ENCODE results near the gene AMMECR1L.
"Not testable (repeated sequence)": the region's sequence is repeated elsewhere in the genome, so short reads cannot be mapped to it uniquely, and the experiment has no call there.

Gene AMMECR1L

GRCh38 chr2:127886593-127886935, 808 bp upstream of the AMMECR1L start:
- DNase-seq, result not testable (repeated sequence)

- not testable (repeated sequence) for DNase-seq
Observed at GRCh38 chr2:127884861-127885740, 655 bp downstream of the AMMECR1L start.

DNA sequence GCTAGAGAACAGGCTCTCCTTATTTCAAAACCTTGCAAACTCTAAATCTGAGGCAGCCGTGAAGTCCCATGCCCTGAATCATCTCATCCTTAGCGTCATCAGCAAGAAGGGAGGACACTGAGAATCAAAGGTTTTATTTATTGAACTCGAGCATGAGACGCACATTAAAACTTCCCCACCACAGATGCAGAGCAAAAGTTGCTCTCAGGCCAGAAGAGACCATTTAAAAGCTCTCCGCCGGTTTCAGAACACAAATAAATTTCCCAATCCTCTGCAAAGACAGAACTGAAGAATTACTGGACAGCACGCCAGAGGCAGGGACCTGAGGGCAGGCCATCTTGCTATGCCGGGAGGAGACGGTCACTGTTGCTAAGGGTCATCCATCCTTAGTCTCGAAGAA, 1.3 kb downstream of the AMMECR1L start:
- DNase-seq, result no peak

DNA sequence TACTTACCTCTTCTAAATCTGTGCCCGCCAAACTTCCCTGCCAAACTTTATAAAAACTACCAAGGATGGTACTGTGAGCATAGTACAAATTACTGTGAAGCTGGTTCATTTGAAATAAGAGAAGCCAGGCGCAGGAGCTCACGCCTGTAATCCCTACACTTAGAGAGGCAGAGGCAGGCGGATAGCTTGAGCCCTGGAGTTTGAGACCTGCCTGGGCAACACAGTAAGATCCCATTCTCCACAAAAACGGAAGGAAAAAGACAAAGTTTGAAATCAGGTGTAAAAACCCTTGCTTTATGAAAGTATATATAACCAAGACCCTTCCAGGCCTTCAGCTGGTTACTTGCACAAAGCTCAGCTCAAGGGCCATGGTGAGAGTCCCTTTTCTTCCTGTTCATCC, 5.9 kb downstream of the AMMECR1L start:
- DNase-seq, result no peak

GRCh38 chr2:127877626-127878025, 8.1 kb downstream of the AMMECR1L start:
- DNase-seq, result no peak

DNA sequence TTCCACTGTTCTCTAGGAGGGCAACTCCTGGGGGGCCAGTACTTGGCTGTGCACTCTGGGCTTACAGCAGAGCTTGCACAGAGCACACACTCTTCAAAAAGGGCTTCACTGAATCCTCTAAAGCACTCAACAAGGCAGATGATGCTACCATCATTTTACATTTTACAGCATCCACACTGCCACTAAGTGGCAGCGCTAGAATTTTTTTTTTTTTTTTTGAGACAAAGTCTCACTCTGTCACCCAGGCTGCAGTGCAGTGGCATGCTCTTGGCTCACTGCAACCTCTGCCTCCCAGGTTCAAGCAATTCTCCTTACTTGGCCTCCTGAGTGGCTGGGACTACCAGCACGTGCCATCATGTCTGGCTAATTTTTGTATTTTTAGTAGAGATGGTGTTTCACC, 8.6 kb downstream of the AMMECR1L start:
- no peak for DNase-seq

DNA sequence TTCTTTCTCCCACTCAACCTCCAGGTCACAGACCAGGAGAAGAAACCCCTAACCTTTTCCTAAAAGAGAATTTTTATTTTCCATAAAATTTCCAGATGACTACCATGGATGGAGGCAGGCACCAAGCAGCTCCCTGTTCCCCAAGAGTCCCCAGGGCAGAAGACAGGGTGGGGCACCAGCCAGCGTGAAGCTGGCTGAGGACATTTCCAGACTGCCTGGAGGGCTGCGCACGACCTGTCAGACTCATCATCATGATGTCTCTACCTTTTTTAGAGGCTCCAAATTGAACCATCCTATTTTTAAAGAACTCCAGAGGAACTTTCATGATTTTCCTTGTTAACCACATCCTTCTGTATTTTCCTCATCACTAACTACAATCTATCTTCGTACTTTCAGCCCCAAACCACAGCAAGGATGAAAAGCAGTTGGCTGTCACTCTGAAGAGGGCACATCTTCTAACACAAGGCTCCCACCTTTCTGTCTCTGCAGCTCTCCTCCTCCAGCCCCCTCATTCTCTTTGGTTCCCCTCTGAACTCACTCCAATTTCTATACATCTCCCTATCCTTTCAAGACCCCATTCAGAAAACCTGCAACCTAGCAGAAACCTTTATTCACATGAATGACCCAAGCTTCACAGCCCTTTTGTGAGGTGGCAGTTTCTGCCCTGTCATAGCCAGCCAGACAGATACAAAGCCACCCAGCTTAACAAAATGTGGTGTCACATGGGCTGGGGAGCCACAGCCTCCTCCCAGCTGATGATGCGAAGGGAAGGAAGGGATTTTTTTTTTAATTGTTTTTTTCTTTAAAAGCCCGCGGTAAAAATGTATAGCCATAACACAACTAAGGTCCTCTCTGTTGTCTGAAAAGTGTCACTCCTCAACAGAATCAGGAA, 11.1 kb downstream of the AMMECR1L start:
- no peak for DNase-seq

GRCh38 chr2:127873707-127874303, 12.0 kb downstream of the AMMECR1L start:
- no peak for DNase-seq

GRCh38 chr2:127872354-127872753, 13.4 kb downstream of the AMMECR1L start:
- no peak for DNase-seq

DNA sequence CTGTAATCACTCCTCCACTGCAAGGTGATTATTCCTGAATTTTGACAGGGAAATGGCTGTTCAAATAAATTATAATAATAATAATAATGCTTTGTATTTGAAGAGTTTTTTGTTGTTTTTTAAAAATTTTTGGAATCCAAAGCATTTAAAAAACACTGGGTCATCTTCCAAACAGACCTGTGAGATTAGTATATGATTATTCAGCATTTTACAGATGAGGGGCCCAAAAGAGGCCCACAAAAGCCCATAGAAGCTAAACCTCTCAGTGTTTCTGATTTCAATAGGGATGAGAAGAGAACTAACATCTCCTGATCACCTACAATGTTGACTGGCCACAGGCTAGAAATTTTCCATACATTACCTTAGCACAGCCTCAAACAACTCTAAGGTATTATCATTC, 19.8 kb downstream of the AMMECR1L start:
- DNase-seq, result no peak

DNA sequence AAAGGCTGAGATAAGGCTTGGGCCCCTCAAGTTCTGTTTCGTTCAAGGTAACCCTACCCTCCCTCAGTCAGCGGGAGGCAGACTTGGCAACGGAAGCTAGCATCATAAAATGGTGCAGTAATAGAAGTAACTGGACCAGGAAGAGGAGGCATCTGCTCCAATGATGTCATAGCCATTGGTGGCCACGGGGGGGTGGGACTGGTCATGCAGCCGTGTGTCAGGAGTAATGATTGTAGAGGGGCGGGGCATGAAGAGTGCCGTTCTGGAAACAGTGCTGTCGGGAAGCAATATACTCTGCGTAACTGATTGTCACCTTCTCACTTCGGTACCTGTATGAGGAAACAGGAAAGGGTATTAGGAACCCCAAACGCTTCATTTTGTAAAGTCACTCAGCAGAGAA, 20.9 kb downstream of the AMMECR1L start:
- peak; percentile 80 for DNase-seq

DNA sequence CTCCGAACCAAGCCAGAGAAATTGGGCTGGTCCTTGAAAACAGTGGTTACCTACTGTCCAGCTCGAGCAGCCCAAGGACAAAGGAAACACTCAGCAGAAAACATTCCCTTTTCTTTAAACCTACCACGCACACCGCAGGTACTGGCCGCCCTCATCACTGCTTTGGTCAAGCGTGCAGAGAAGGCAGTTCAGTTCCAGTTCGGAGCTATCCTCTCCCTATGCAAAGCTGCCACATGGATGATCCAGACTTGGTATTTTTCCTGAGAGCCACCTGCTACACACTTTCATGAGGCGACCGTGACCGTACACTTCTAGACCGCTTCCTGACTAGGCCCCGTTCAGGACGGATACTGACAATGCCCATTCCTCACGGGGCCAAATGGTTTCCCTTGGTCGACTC, 23.5 kb downstream of the AMMECR1L start:
- DNase-seq, result no peak

DNA sequence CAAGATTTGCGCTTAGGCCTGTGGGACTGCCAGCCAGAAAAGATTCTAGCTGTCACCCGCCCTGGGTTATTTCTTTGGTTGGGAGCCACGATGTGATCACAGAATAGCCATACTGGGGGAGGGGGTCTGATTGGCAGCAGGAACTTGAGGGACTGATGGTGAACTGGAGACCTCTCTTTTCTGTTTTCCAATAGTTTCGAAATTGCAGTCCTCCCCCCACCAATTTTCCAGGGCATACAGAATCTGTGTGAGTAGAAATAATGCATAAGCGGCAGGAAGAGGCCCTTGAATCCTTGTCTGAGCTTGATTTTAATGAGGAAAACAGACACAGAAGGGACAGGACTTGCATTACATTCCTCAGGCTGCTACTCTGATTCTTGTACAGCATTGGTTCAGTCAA, 25.6 kb downstream of the AMMECR1L start:
- no peak for DNase-seq

GRCh38 chr2:127859712-127860085, 26.1 kb downstream of the AMMECR1L start:
- peak; percentile 26 for DNase-seq

- DNase-seq, result peak; percentile 9
Observed at GRCh38 chr2:127857265-127857808, 28.4 kb downstream of the AMMECR1L start.

DNA sequence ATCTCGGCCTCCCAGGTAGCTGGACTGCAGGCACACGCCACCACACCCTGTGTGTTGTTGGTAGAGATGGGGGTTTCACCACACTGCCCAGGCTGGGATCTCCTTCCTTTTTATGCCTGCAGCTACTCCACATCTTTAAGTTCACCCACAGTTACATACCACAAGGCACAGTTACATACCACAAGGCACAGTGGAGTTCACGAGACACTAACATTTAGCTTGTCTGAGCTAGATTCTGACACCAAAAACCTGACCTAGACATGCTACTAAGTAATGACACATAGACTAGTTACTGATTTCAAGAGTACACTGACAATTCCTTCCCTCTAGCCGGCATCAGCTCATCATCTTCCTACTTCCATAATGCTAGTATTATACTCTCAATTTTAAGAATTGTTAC, 32.1 kb downstream of the AMMECR1L start:
- DNase-seq, result no peak

- no peak for DNase-seq
Observed at GRCh38 chr2:127852388-127852787, 33.4 kb downstream of the AMMECR1L start.

DNA sequence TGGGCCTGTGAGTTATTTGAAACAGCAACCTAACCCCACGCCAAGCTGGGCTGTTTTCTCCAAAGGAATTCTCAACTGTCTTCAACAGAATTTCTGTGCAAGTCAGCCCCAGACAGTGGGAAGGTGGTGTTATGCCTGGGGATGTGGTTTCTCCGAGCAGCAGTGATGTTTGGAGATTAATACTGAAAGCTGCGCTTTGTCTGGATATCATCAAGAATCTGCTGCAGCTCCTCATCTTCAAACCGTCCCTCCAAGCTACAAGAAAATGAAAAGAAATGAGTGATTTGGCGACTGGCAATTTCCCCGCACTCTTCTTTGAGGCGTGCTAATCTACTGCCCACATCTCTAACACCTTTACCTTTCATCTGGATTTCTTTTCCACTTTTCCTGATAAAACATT, 37.8 kb downstream of the AMMECR1L start:
- no peak for DNase-seq

DNA sequence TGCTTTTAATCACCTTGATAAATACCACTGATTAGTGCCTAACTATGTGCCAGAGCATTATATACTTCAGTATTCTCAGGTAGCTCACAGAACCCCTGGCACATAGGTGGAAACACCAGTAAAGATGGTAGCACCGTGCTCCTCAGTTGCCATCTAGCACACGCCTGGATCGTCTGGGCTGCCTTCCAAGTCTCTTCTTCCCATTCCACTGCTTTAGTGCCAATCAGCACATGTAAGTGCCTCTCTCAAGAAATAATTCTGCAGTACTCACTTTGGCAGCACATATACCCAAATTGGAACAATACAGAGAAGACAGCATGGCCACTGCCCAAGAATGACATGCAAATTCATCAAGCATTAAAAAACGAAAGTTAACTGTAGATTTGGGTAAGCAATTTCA, 40.8 kb downstream of the AMMECR1L start:
- no peak for DNase-seq

DNA sequence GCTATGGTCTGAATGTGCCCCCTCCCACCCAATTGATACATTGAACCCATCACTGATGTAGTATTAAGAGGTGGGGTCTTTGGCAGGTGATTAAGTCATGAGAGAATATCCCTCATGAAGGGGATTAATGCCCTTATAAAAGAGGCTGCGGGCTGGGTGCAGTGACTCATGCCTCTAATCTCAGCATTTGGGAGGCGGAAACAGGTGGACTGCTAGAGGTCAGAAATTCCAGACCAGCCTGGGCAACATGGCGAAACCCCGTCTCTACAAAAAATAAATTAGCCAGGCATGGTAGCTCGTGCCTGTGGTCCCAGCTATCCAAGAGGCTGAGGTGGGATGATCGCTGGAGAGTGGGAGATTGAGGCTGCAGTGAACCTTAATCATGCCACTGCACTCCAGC, 42.1 kb downstream of the AMMECR1L start:
- no peak for DNase-seq

- no peak for DNase-seq
Observed at GRCh38 chr2:127841466-127842178, 44.1 kb downstream of the AMMECR1L start.

DNA sequence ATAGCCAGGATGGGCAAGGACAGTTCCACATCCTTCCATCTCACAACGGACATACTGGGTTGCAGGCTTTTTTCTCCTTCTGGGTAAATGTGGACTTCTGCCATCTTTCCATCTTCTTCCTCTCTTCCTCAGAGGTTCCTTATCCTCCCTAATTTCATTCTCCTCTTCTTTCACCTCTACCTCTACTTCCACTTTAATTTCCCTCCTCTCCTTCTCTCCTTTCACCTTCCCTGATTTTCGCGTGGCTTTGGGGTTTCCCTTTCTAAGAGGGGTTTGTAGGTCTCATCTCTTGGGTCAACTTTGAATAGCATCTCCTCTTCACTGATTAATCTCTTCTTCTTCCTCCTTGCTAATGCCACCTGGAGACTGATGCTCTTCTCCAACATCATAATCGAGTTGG, 44.9 kb downstream of the AMMECR1L start:
- DNase-seq, result no peak

- DNase-seq, result no peak
Observed at GRCh38 chr2:127834951-127835350, 50.8 kb downstream of the AMMECR1L start.

All from NCI-H510A (cell line).